HEK293T (cell line): ENCODE data around the gene GDAP1L1.

Experiments used
- FOXM1 ChIP-seq: fragments of 450-650 bp; IDR thresholded peaks from 2 replicates; pipeline ENCODE4 v1.6.1; 2017; ENCODE audit warnings: mild to moderate bottlenecking, borderline replicate concordance
- HDGF ChIP-seq: fragments of 450-650 bp; IDR thresholded peaks from 2 replicates; pipeline ENCODE4 v1.6.1; 2017; ENCODE audit warnings: antibody characterized with exemption, borderline replicate concordance
- SUZ12 ChIP-seq: fragments of 450-650 bp; IDR thresholded peaks from 2 replicates; pipeline ENCODE4 v1.6.1; 2016; ENCODE audit warnings: mild to moderate bottlenecking
- TARDBP ChIP-seq: fragments of 450-650 bp; IDR thresholded peaks from 2 replicates; pipeline ENCODE4 v1.6.1; 2016

DNA sequence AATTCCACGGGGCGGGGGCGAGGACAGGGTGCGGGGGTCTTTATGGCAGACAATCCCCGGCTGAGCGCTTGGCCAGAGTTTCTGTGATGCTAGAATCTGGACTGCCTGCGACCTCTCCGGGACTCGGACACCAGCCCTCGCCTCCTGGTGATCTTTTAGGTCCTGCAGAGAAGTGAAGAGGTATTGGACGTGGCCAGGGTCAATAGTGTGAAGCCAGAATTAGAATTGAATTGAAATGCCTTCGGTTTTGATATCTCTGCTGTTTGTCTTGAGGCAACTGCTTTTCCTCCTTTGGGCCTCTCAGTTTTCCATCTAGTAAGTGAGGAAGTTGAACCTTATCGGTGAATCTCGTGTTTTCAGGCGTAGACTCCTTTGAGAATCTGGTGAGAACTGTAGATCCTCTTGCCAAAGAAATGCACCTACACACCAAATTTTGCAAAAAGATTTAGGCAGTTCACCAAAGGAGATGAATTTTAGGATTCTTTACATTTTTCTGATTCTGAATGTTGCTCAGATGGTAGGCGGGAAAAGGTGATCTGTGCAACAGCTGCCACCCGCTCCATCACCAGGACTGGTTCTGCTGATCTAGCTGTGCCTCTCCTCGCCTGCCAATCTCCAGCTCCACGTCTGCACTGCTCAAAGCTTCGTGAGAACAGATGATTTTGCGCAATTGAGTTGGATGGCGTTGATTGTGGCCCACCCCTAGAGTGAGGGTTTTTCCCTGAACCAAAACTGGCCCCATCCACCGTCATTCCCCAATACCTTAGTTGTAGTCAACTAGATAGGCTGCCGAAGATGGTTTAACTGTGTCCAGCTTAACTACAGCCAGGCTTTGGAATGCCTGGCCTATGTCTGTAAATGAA is 35.7 kb upstream of the GDAP1L1 start:
- TF ChIP-seq FOXM1 (no peak), TARDBP (no peak), SUZ12 (no peak), HDGF (no peak)
